K562 (cell line): ENCODE data around the gene ZNF726.

Experiments
- ETV6 ChIP-seq, 3 experiments: fragments of 150-350 bp in 1 of 3; sonication (generic) in 1 of 3; formaldehyde crosslinking in 1 of 3; IDR thresholded peaks; 2 replicates each; pipeline versions ENCODE4 v1.6.1 to v1.8.0; 2014 to 2022; ENCODE audit warnings: borderline replicate concordance in 2 of 3, low read depth in 2 of 3, antibody characterized with exemption in 1 of 3, low read length in 1 of 3, mild to moderate bottlenecking in 1 of 3, missing genetic modification reagents in 1 of 3
- GTF2F1 ChIP-seq: IDR thresholded peaks from 2 replicates; pipeline ENCODE4 v1.6.1; 2011; ENCODE audit warnings: low read depth, low read length, improper control_type of control experiment
- USF2 ChIP-seq: sonication (generic); formaldehyde crosslinking; IDR thresholded peaks from 2 replicates; pipeline ENCODE4 v1.5.0; 2020; ENCODE audit warnings: missing genetic modification reagents
- ZBTB49 ChIP-seq: sonication (generic); formaldehyde crosslinking; IDR thresholded peaks from 2 replicates; pipeline ENCODE4 v1.8.0; 2022; ENCODE audit warnings: missing genetic modification reagents, mild to moderate bottlenecking, borderline replicate concordance
- ZNF143 ChIP-seq: sonication (generic); formaldehyde crosslinking; IDR thresholded peaks from 2 replicates; pipeline ENCODE4 v1.9.0; 2022; ENCODE audit warnings: mild to moderate bottlenecking, missing genetic modification reagents
- ZNF263 ChIP-seq: sonication (generic); formaldehyde crosslinking; IDR thresholded peaks from 2 replicates; pipeline ENCODE4 v1.8.0; 2022; ENCODE audit warnings: mild to moderate bottlenecking, missing genetic modification reagents, borderline replicate concordance

- no peak for TF ChIP-seq ETV6 (IDR thresholded peaks at IDR 0.05; ENCODE audit: borderline replicate concordance in 1 of 2, low read depth in 2 of 2, low read length in 1 of 2)
- no peak for TF ChIP-seq ETV6 (CRISPR knock-in tag; IDR thresholded peaks at IDR 0.05; ENCODE audit: borderline replicate concordance)
- TF ChIP-seq ZBTB49 (CRISPR knock-in tag), result no peak
- no peak for TF ChIP-seq ZNF143 (CRISPR knock-in tag)
- TF ChIP-seq USF2 (CRISPR knock-in tag), result no peak
- no peak for TF ChIP-seq ZNF263
- TF ChIP-seq GTF2F1, result no peak
These were observed 755 bp upstream of the ZNF726 start for GRCh38 chr19:23913931-23914330.
